Thyroid gland (tissue), 4 donors: ENCODE measurements around the gene AGBL1. TPM values are rescaled to one million over a fixed set of nuclear protein-coding genes. Genes with fewer than 3 reads are reported as not detected.

ENCODE experiments used
- DNase-seq, 2 donors: peaks; one replicate each; pipeline ENCODE4 v3.0.0-alpha.2; 2019
- H3K27ac ChIP-seq, 3 donors: fragments of 200-600 bp; sonication (generic); 1 replicate in 2 of 3; 2 replicates in 1 of 3; pipeline ENCODE4 v1.5.1; 2016 to 2019; ENCODE audit warnings: mild to moderate bottlenecking in 1 of 3, moderate library complexity in 1 of 3
- H3K27me3 ChIP-seq: fragments of 200-600 bp; sonication (generic); one replicate; pipeline ENCODE4 v1.5.1; 2019
- H3K36me3 ChIP-seq, 2 donors: fragments of 200-600 bp; sonication (generic); one replicate each; pipeline ENCODE4 v1.5.1; 2016 to 2019
- H3K4me1 ChIP-seq, 2 donors: fragments of 200-600 bp; sonication (generic); one replicate each; pipeline ENCODE4 v1.5.1; 2017 to 2019
- H3K4me3 ChIP-seq, 3 donors: fragments of 200-600 bp; sonication (generic); replicated peaks in 1 of 3; 1 replicate in 2 of 3; 2 replicates in 1 of 3; pipeline ENCODE4 v1.5.1; 2016; ENCODE audit warnings: mild to moderate bottlenecking in 1 of 3
- H3K9me3 ChIP-seq: fragments of 200-600 bp; sonication (generic); one replicate; pipeline ENCODE4 v1.5.1; 2017
- CTCF ChIP-seq, 6 experiments: fragments of 200-600 bp in 3 of 6; fragments of 450-650 bp in 3 of 6; sonication (generic) in 3 of 6; IDR thresholded peaks; one replicate each; pipeline ENCODE4 v1.5.1; 2016 to 2019; ENCODE audit warnings: antibody characterized with exemption in 6 of 6, mild to moderate bottlenecking in 2 of 6, inconsistent platforms in 1 of 6, moderate library complexity in 1 of 6
- POLR2A ChIP-seq, 2 donors: fragments of 450-650 bp; IDR thresholded peaks; one replicate each; pipeline ENCODE4 v1.6.1; 2017; ENCODE audit warnings: antibody characterized with exemption in 2 of 2, mild to moderate bottlenecking in 2 of 2, moderate library complexity in 1 of 2
- WGBS, 2 donors: methylation state at CpG; one replicate each; pipeline ENCODE4 v1.1.5; 2017; 5-methylcytosine and 5-hydroxymethylcytosine counted together
- intact Hi-C: fragments of 100-400 bp; cut with DNase I; formaldehyde crosslinking; loops from one replicate; pipeline ENCODE4 v1.15.1; 2023
- total RNA-seq, 4 donors: library from RNA; depleted of rRNA; stranded (reverse); fragments of >200 nt; gene quantifications; one replicate each; pipeline ENCODE4 v1.2.3, GENCODE V29; 2016

The AGBL1 gene
- total RNA-seq, 4 donors from 2014 or later = not detected

- H3K4me3 ChIP-seq = no peak overlapping the region
- no peak for DNase-seq
- no peak overlapping the region for H3K27ac ChIP-seq
- no peaks in the 10 kb centered on the region for H3K9me3 ChIP-seq
- WGBS, 2 donors = 55 to 70% methylated on average over 3 of the region's 3 CpGs
- no peaks in the 10 kb centered on the region for H3K4me1 ChIP-seq
- H3K36me3 ChIP-seq = no peaks in the 10 kb centered on the region
- no peaks in the 10 kb centered on the region for H3K27me3 ChIP-seq
- intact Hi-C loops = no loop called here
- no peak for TF ChIP-seq CTCF (IDR thresholded peaks at IDR 0.05)
- TF ChIP-seq POLR2A (IDR thresholded peaks at IDR 0.05) = no peak
Measured at GRCh38 chr15:86060674-86061073, 19.0 kb upstream of the AGBL1 start.

- H3K27me3 ChIP-seq = no peaks in the 10 kb centered on the region
- H3K4me3 ChIP-seq = no peak overlapping the region
- WGBS, 2 donors = 87 to 92% methylated on average over 12 of the region's 12 CpGs
- H3K9me3 ChIP-seq = no peaks in the 10 kb centered on the region
- TF ChIP-seq CTCF (IDR thresholded peaks at IDR 0.05) (no peak), POLR2A (IDR thresholded peaks at IDR 0.05) (no peak)
- no peak for DNase-seq
- intact Hi-C loops = no loop called here
- no peak overlapping the region for H3K27ac ChIP-seq
- H3K36me3 ChIP-seq = no peaks in the 10 kb centered on the region
- H3K4me1 ChIP-seq = no peaks in the 10 kb centered on the region
Measured at GRCh38 chr15:86061581-86061980, 18.1 kb upstream of the AGBL1 start.

GRCh38 chr15:86062646-86063243, 16.9 kb upstream of the AGBL1 start:
- H3K27me3 ChIP-seq = no peaks in the 10 kb centered on the region
- H3K4me3 ChIP-seq = no peak overlapping the region
- 71 to 85% methylated on average over 10 of the region's 10 CpGs for WGBS, 2 donors
- H3K9me3 ChIP-seq = no peaks in the 10 kb centered on the region
- no peak for DNase-seq
- TF ChIP-seq POLR2A (IDR thresholded peaks at IDR 0.05) = no peak
- no peak for TF ChIP-seq CTCF (IDR thresholded peaks at IDR 0.05)
- intact Hi-C loops = no loop called here
- no peak overlapping the region for H3K27ac ChIP-seq
- H3K4me1 ChIP-seq = no peaks in the 10 kb centered on the region
- no peaks in the 10 kb centered on the region for H3K36me3 ChIP-seq

GRCh38 chr15:86063356-86064095, 16.1 kb upstream of the AGBL1 start:
- WGBS, 2 donors = 67 to 75% methylated on average over 13 of the region's 13 CpGs
- intact Hi-C loops = no loop called here
- no peak for DNase-seq
- TF ChIP-seq CTCF (IDR thresholded peaks at IDR 0.05) (no peak), POLR2A (IDR thresholded peaks at IDR 0.05) (no peak)
- Histone ChIP-seq H3K27me3 (no peaks in the 10 kb centered on the region), H3K4me1 (no peaks in the 10 kb centered on the region), H3K9me3 (no peaks in the 10 kb centered on the region), H3K27ac (no peak overlapping the region), H3K36me3 (no peaks in the 10 kb centered on the region), H3K4me3 (no peak overlapping the region)

- H3K27me3 ChIP-seq = no peaks in the 10 kb centered on the region
- TF ChIP-seq POLR2A (IDR thresholded peaks at IDR 0.05) (no peak), CTCF (IDR thresholded peaks at IDR 0.05) (no peak)
- no peak for DNase-seq
- no peaks in the 10 kb centered on the region for H3K4me1 ChIP-seq
- intact Hi-C loops = no loop called here
- no peak overlapping the region for H3K4me3 ChIP-seq
- H3K36me3 ChIP-seq = no peaks in the 10 kb centered on the region
- no peaks in the 10 kb centered on the region for H3K9me3 ChIP-seq
- no peak overlapping the region for H3K27ac ChIP-seq
- 77 to 82% methylated on average over 8 of the region's 8 CpGs for WGBS, 2 donors
Measured at GRCh38 chr15:86064326-86064725, 15.3 kb upstream of the AGBL1 start.
